Measurements from ENCODE around the gene DDX19B.
"Not testable (repeated sequence)": the region's sequence is repeated elsewhere in the genome, so short reads cannot be mapped to it uniquely, and the experiment has no call there.

DDX19B gene

GRCh38 chr16:70257391-70257790 is 41.6 kb upstream of the DDX19B start:
- H3K36me3 ChIP-seq (replicated peaks; ENCODE audit: insufficient read depth, low read length), result peaks cover 21% of the 10 kb centered on the region
- H3K27me3 ChIP-seq (replicated peaks; ENCODE audit: insufficient read depth, low read length), result no peaks in the 10 kb centered on the region

GRCh38 chr16:70258065-70258464 is 40.9 kb upstream of the DDX19B start:
- Histone ChIP-seq H3K36me3 (replicated peaks; ENCODE audit: insufficient read depth, low read length) (peaks cover 19% of the 10 kb centered on the region), H3K9ac (ENCODE audit: low read length) (no peak overlapping the region)

More at GRCh38 chr16:70257391-70257790, 41.6 kb upstream of the DDX19B start:
- no peak overlapping the region for H3K4me3 ChIP-seq (ENCODE audit: low read length)
- H2AFZ ChIP-seq (ENCODE audit: low read length), result no peak overlapping the region
- no peaks in the 10 kb centered on the region for H3K9me2 ChIP-seq (replicated peaks; ENCODE audit: insufficient read depth, low read length)
- H3F3A ChIP-seq (ENCODE audit: insufficient read depth, low read length), result peaks cover 21% of the 10 kb centered on the region
- no peak overlapping the region for H3K9ac ChIP-seq (ENCODE audit: low read length)
- no peak overlapping the region for H3K4me2 ChIP-seq (ENCODE audit: low read depth, low read length)
- no peaks in the 10 kb centered on the region for H3K9me3 ChIP-seq (replicated peaks; ENCODE audit: insufficient read depth, low read length)
- H3K4me1 ChIP-seq (ENCODE audit: low read length), result no peaks in the 10 kb centered on the region
- DNase-seq, result no peak
- no peaks in the 10 kb centered on the region for H3K79me2 ChIP-seq (ENCODE audit: low read length)
- no peak for TF ChIP-seq EZH2 (optimal IDR thresholded peaks at IDR 0.05; ENCODE audit: low read depth, low read length)
- no peak for TF ChIP-seq CTCF (IDR thresholded peaks at IDR 0.05; ENCODE audit: low read length)
- TF ChIP-seq EZH2phosphoT487 (IDR thresholded peaks at IDR 0.05; ENCODE audit: low read length), result no peak
- H4K20me1 ChIP-seq (ENCODE audit: insufficient read depth, low read length), result no peaks in the 10 kb centered on the region
- H3K27ac ChIP-seq (ENCODE audit: low read length), result no peak overlapping the region

GRCh38 chr16:70258946-70259345 is 40.0 kb upstream of the DDX19B start:
- H3F3A ChIP-seq (ENCODE audit: insufficient read depth, low read length), result peaks cover 10% of the 10 kb centered on the region; the same call in 1 of the 2 replicates
- TF ChIP-seq EZH2 (optimal IDR thresholded peaks at IDR 0.05; ENCODE audit: low read depth, low read length) (no peak), EZH2phosphoT487 (IDR thresholded peaks at IDR 0.05; ENCODE audit: low read length) (no peak), CTCF (IDR thresholded peaks at IDR 0.05; ENCODE audit: low read length) (no peak)

More at GRCh38 chr16:70258065-70258464, 40.9 kb upstream of the DDX19B start:
- no peak overlapping the region for H2AFZ ChIP-seq (ENCODE audit: low read length)
- H3K27ac ChIP-seq (ENCODE audit: low read length), result no peak overlapping the region
- no peaks in the 10 kb centered on the region for H4K20me1 ChIP-seq (ENCODE audit: insufficient read depth, low read length)
- no peaks in the 10 kb centered on the region for H3K27me3 ChIP-seq (replicated peaks; ENCODE audit: insufficient read depth, low read length)
- peaks cover 15% of the 10 kb centered on the region; the same call in 1 of the 2 replicates for H3F3A ChIP-seq (ENCODE audit: insufficient read depth, low read length)
- H3K9me2 ChIP-seq (replicated peaks; ENCODE audit: insufficient read depth, low read length), result no peaks in the 10 kb centered on the region
- TF ChIP-seq EZH2phosphoT487 (IDR thresholded peaks at IDR 0.05; ENCODE audit: low read length) (no peak), EZH2 (optimal IDR thresholded peaks at IDR 0.05; ENCODE audit: low read depth, low read length) (no peak), CTCF (IDR thresholded peaks at IDR 0.05; ENCODE audit: low read length) (no peak)
- H3K4me1 ChIP-seq (ENCODE audit: low read length), result no peaks in the 10 kb centered on the region
- no peak for DNase-seq
- H3K9me3 ChIP-seq (replicated peaks; ENCODE audit: insufficient read depth, low read length), result no peaks in the 10 kb centered on the region
- H3K4me2 ChIP-seq (ENCODE audit: low read depth, low read length), result no peak overlapping the region
- H3K4me3 ChIP-seq (ENCODE audit: low read length), result no peak overlapping the region
- no peaks in the 10 kb centered on the region for H3K79me2 ChIP-seq (ENCODE audit: low read length)

GRCh38 chr16:70259903-70260302 is 39.1 kb upstream of the DDX19B start:
- not testable (repeated sequence) for H3K27me3 ChIP-seq (replicated peaks; ENCODE audit: insufficient read depth, low read length); H3K4me3 ChIP-seq (ENCODE audit: low read length); H3K9me3 ChIP-seq (replicated peaks; ENCODE audit: insufficient read depth, low read length); H2AFZ ChIP-seq (ENCODE audit: low read length); H4K20me1 ChIP-seq (ENCODE audit: insufficient read depth, low read length); DNase-seq; H3F3A ChIP-seq (ENCODE audit: insufficient read depth, low read length); H3K4me2 ChIP-seq (ENCODE audit: low read depth, low read length); H3K9me2 ChIP-seq (replicated peaks; ENCODE audit: insufficient read depth, low read length); H3K79me2 ChIP-seq (ENCODE audit: low read length); H3K9ac ChIP-seq (ENCODE audit: low read length); H3K4me1 ChIP-seq (ENCODE audit: low read length); H3K27ac ChIP-seq (ENCODE audit: low read length)
- H3K36me3 ChIP-seq (replicated peaks; ENCODE audit: insufficient read depth, low read length), result peaks cover 19% of the 10 kb centered on the region

More at GRCh38 chr16:70258946-70259345, 40.0 kb upstream of the DDX19B start:
- no peak overlapping the region for H3K9ac ChIP-seq (ENCODE audit: low read length)
- H3K27me3 ChIP-seq (replicated peaks; ENCODE audit: insufficient read depth, low read length), result no peaks in the 10 kb centered on the region
- H3K27ac ChIP-seq (ENCODE audit: low read length), result no peak overlapping the region
- no peaks in the 10 kb centered on the region for H3K79me2 ChIP-seq (ENCODE audit: low read length)
- no peak overlapping the region for H3K4me3 ChIP-seq (ENCODE audit: low read length)
- H3K9me2 ChIP-seq (replicated peaks; ENCODE audit: insufficient read depth, low read length), result no peaks in the 10 kb centered on the region
- no peaks in the 10 kb centered on the region for H3K9me3 ChIP-seq (replicated peaks; ENCODE audit: insufficient read depth, low read length)
- H2AFZ ChIP-seq (ENCODE audit: low read length), result no peak overlapping the region
- H3K4me1 ChIP-seq (ENCODE audit: low read length), result no peaks in the 10 kb centered on the region
- H4K20me1 ChIP-seq (ENCODE audit: insufficient read depth, low read length), result no peaks in the 10 kb centered on the region
- H3K4me2 ChIP-seq (ENCODE audit: low read depth, low read length), result no peak overlapping the region
- H3K36me3 ChIP-seq (replicated peaks; ENCODE audit: insufficient read depth, low read length), result peaks cover 16% of the 10 kb centered on the region
- DNase-seq, result no peak
